ENCODE results near the gene PPM1E.

PPM1E gene

DNA sequence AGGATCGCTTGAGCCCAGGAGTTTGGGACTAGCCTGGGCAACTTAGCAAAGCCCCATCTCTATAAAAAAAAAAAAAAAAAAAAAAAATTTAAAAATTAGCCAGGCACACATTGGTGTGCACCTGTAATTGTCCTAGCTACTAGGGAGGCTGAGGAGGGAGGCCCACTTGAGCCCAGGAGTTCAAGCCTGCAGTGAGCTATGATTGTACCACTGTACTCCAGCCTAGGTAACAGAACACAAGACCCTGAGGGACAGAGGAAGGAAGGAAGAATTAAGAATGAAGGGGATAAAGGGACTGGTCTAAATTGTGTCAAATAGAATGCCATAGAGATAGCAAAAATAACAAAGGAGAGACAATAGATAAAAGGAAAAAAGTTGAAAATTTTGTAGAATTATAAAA lies 248.2 kb downstream of the PPM1E start:
- Histone ChIP-seq H3K27ac (ENCODE audit: low read depth, low read length, severe bottlenecking) (no peak overlapping the region), H3K4me3 (ENCODE audit: extremely low read depth, insufficient read depth, low read length, poor library complexity, severe bottlenecking) (no peak overlapping the region), H3K4me1 (ENCODE audit: control insufficient read depth, insufficient read depth, low read length, poor library complexity, severe bottlenecking) (peaks cover 3% of the 10 kb centered on the region), H3K9me3 (ENCODE audit: control insufficient read depth, low read length) (no peaks in the 10 kb centered on the region), H3K36me3 (ENCODE audit: control insufficient read depth, insufficient read depth, low read length) (peaks cover 7% of the 10 kb centered on the region)
- 100% methylated on average over 1 of the region's 1 CpG; no CpG with 5 or more reads in 1 of the 2 experiments for WGBS, 2 experiments (ENCODE audit: insufficient coverage in 2 of 2)

DNA sequence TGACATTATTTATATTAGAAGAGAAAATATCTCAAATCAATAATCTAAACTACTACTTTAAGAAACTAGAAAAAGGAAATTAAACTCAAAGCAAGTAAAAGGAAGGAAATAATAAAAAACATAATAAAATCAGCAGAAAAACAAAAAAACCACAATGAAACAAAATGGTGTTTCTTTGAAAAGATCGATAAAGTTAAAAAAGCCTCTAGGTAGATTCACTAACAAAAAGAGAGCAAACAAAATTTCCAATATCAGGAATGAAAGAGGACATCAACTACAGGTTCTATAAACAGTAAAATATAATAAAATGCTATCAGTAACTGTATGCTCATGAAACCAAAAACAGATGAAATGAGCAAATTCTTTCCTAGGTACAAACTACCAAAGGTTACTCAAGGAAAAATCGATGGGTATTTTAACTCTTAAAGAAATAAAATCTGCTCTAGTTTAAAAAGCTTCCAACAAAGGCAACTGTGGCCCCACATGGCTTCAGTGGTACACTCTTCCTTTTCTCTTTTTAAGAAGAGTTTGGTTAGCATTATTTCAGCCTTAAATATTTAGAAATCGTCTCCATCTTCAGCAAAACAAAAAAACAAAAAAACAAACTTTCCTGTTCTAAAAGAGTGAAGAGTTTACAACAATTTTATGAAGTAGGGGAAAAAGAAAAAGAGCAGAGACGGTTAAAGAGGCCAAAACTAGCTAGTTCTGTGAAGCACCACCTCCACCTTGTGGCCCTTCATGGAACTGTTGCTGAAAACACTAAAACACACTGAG lies 248.9 kb downstream of the PPM1E start:
- Histone ChIP-seq H3K4me1 (ENCODE audit: control insufficient read depth, insufficient read depth, low read length, poor library complexity, severe bottlenecking) (peaks cover 3% of the 10 kb centered on the region), H3K36me3 (ENCODE audit: control insufficient read depth, insufficient read depth, low read length) (peaks cover under 1% of the 10 kb centered on the region), H3K27ac (ENCODE audit: low read depth, low read length, severe bottlenecking) (no peak overlapping the region), H3K9me3 (ENCODE audit: control insufficient read depth, low read length) (no peaks in the 10 kb centered on the region), H3K4me3 (ENCODE audit: extremely low read depth, insufficient read depth, low read length, poor library complexity, severe bottlenecking) (no peak overlapping the region)
- WGBS, 2 experiments (ENCODE audit: insufficient coverage in 2 of 2) = 0 to 58% methylated on average over 1 to 2 of the region's 4 CpGs

DNA sequence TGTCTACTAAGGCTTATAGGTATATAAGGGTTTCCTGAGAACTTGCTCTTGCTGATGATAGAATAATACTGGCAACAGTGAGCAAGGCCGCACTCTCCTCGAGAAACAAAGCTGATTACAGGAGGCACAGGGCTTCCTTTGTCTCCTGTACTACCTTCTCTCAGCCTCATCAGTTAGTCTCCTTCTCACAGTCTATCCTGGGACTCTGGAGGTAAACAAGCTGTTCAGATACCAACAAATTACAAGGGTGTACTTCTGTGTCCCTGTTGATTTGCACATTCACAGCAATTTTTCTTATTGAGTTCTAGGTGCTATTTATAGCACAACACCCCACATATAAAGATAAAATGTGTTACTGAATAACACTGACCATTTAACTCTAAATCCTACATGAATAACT lies 252.3 kb downstream of the PPM1E start:
- WGBS, 2 experiments (ENCODE audit: insufficient coverage in 2 of 2) = 87 to 100% methylated on average over 2 of the region's 2 CpGs
- H3K27ac ChIP-seq (ENCODE audit: low read depth, low read length, severe bottlenecking) = no peak overlapping the region

DNA sequence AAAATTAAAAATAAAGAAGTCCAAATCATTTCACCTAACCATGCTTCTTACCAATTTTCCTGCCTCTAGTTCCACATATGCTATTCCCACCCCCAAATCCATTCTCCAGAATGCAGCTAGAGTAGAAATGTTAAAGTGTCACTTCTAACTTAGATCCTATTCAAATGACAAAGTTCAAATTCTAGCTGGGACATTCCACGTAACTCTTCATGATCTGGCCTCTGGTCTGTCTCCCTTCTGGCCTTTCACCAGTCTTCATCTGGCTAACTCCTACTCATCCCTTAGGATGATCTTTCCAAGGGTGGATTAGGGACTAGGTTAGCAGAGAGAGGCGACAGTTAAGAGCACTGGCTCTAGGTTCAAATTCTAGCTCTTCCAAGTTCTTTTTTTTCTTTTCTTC lies 253.1 kb downstream of the PPM1E start:
- Histone ChIP-seq H3K4me3 (ENCODE audit: extremely low read depth, insufficient read depth, low read length, poor library complexity, severe bottlenecking) (no peak overlapping the region), H3K4me1 (ENCODE audit: control insufficient read depth, insufficient read depth, low read length, poor library complexity, severe bottlenecking) (peaks cover 3% of the 10 kb centered on the region), H3K9me3 (ENCODE audit: control insufficient read depth, low read length) (no peaks in the 10 kb centered on the region), H3K36me3 (ENCODE audit: control insufficient read depth, insufficient read depth, low read length) (peaks cover 11% of the 10 kb centered on the region), H3K27ac (ENCODE audit: low read depth, low read length, severe bottlenecking) (no peak overlapping the region)
- WGBS, 2 experiments (ENCODE audit: insufficient coverage in 2 of 2) = 71 to 80% methylated on average over 1 to 2 of the region's 2 CpGs

More for the DNA sequence above, 252.3 kb downstream of the PPM1E start:
- peaks cover 9% of the 10 kb centered on the region for H3K36me3 ChIP-seq (ENCODE audit: control insufficient read depth, insufficient read depth, low read length)
- no peaks in the 10 kb centered on the region for H3K9me3 ChIP-seq (ENCODE audit: control insufficient read depth, low read length)
- H3K4me1 ChIP-seq (ENCODE audit: control insufficient read depth, insufficient read depth, low read length, poor library complexity, severe bottlenecking) = peaks cover 3% of the 10 kb centered on the region
- no peak overlapping the region for H3K4me3 ChIP-seq (ENCODE audit: extremely low read depth, insufficient read depth, low read length, poor library complexity, severe bottlenecking)

DNA sequence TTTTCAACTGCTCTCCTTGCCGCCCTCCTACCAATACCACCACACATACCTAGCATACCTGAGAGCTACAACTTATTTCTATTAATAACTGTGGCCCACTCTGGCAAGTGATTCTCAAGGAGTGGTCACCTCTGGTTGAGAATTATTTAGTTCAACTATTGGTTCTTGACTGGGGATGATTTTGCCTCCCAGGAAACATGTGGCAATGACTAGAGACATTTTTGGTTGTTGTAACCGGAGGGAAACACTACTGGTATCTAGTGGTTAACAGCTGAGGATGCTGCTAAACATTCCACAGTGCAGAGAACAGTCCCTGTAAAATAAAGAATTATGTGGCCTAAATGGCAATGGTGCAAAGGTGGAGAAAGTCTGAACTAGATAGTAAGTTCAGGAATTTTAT lies 254.4 kb downstream of the PPM1E start:
- 86 to 100% methylated on average over 1 to 2 of the region's 2 CpGs for WGBS, 2 experiments (ENCODE audit: insufficient coverage in 2 of 2)
- no peak overlapping the region for H3K27ac ChIP-seq (ENCODE audit: low read depth, low read length, severe bottlenecking)

DNA sequence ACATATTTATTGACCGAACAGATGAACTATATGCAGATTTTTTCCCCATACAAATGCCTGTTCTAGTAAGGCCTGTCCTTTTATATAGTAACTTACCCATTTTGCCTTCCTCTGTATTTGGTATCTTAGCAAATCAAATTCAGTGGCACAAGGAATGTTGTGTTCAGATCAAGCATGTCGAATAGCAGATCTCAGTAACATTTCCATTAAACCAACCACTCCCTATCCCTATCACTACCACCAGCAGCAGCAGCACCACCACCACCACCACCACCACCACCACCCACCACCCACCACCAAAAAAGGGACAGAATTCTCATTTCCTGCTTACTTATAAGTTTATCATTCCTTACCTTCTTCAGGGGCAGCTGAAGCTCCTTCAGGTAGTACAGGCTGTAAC lies 256.3 kb downstream of the PPM1E start:
- Histone ChIP-seq H3K36me3 (ENCODE audit: control insufficient read depth, insufficient read depth, low read length) (peaks cover 19% of the 10 kb centered on the region), H3K9me3 (ENCODE audit: control insufficient read depth, low read length) (no peaks in the 10 kb centered on the region), H3K4me3 (ENCODE audit: extremely low read depth, insufficient read depth, low read length, poor library complexity, severe bottlenecking) (no peak overlapping the region), H3K4me1 (ENCODE audit: control insufficient read depth, insufficient read depth, low read length, poor library complexity, severe bottlenecking) (no peaks in the 10 kb centered on the region), H3K27ac (ENCODE audit: low read depth, low read length, severe bottlenecking) (no peak overlapping the region)
- 88 to 100% methylated on average over 1 to 2 of the region's 2 CpGs for whole genome bisulfite sequencing, 2 experiments (ENCODE audit: insufficient coverage in 2 of 2)

More for the DNA sequence above, 254.4 kb downstream of the PPM1E start:
- Histone ChIP-seq H3K4me1 (ENCODE audit: control insufficient read depth, insufficient read depth, low read length, poor library complexity, severe bottlenecking) (peaks cover 3% of the 10 kb centered on the region), H3K9me3 (ENCODE audit: control insufficient read depth, low read length) (no peaks in the 10 kb centered on the region), H3K4me3 (ENCODE audit: extremely low read depth, insufficient read depth, low read length, poor library complexity, severe bottlenecking) (no peak overlapping the region), H3K36me3 (ENCODE audit: control insufficient read depth, insufficient read depth, low read length) (peaks cover 13% of the 10 kb centered on the region)

DNA sequence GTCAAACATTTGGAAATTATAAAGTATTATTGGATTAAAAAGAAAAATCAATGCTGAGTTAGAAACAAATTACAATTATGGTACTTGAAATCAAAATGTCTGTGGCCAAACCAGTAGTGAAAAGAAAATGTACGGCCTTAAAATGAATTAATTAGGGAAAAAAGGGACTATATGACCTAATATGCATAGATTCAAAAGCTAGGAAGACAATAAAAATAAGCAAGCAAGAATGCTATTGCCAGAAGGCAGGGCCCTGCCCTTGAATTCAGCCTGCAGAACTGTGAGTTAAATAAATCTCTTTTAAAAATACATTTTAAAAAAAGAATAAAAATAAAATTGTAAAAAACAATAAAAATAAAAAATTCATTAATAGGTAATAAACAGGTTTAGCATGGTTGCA lies 262.4 kb downstream of the PPM1E start:
- Histone ChIP-seq H3K27ac (ENCODE audit: low read depth, low read length, severe bottlenecking) (no peak overlapping the region), H3K4me3 (ENCODE audit: extremely low read depth, insufficient read depth, low read length, poor library complexity, severe bottlenecking) (no peak overlapping the region), H3K4me1 (ENCODE audit: control insufficient read depth, insufficient read depth, low read length, poor library complexity, severe bottlenecking) (no peaks in the 10 kb centered on the region), H3K9me3 (ENCODE audit: control insufficient read depth, low read length) (no peaks in the 10 kb centered on the region), H3K36me3 (ENCODE audit: control insufficient read depth, insufficient read depth, low read length) (peaks cover 14% of the 10 kb centered on the region)
- WGBS, 2 experiments (ENCODE audit: insufficient coverage in 2 of 2) = no CpG with 5 or more reads among the region's 1 CpG

DNA sequence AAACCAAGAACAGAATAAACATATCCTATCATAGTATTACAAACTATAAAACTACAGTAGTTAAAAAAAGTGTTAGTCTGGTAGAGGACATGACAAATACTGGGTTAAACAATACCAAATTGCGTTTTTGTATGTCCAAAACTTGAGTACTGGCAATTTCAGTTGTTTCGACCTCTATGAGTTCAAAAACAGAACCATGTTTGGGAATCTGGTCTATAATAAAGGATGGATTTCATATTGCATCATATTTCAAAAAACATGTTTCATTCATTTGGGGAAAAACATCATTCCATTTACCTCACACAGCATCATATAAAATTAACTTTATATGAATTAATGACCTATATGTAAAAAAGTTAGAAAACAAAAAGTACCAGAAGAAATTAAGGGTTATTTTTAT lies 269.3 kb downstream of the PPM1E start:
- Histone ChIP-seq H3K4me1 (ENCODE audit: control insufficient read depth, insufficient read depth, low read length, poor library complexity, severe bottlenecking) (no peaks in the 10 kb centered on the region), H3K27ac (ENCODE audit: low read depth, low read length, severe bottlenecking) (no peak overlapping the region), H3K36me3 (ENCODE audit: control insufficient read depth, insufficient read depth, low read length) (peaks cover 12% of the 10 kb centered on the region), H3K9me3 (ENCODE audit: control insufficient read depth, low read length) (no peaks in the 10 kb centered on the region), H3K4me3 (ENCODE audit: extremely low read depth, insufficient read depth, low read length, poor library complexity, severe bottlenecking) (no peak overlapping the region)
- whole genome bisulfite sequencing, 2 experiments (ENCODE audit: insufficient coverage in 2 of 2) = 100% methylated on average over 2 of the region's 2 CpGs; no CpG with 5 or more reads in 1 of the 2 experiments

DNA sequence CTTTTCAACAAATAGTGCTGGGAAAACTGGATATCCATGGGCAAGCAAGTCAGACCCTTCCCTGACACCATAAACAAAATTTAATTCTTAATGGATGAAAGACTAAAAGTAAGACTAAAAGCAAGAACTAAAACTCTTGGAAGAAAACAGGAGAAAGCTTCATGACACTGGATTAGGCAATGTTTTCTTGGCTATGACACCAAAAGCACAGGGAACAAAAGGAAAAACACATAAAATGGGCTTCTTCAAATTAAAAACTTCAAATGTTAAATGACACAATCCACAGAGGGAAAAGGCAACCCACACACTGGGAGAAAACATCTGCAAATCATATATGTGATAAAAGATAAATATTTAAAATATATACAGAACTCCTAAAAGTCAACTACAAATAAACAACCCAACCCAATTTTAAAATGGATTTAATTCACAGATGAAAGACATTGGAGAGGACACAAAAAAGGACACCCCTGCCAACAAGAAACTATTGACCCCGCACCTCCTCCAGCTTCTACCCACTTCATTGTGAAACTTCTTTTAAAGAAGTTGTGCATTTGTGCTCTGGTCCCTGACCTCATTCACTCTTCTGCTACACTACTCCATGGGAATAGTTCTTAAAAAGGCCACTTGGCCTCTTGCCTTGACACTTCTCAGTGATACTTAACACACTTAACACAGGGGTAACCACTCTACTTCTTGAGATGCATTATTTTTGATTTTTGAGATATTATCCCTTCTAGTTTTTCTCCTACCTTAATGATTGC lies 270.7 kb downstream of the PPM1E start:
- H3K27ac ChIP-seq (ENCODE audit: low read depth, low read length, severe bottlenecking) = no peak overlapping the region
- no peaks in the 10 kb centered on the region for H3K4me1 ChIP-seq (ENCODE audit: control insufficient read depth, insufficient read depth, low read length, poor library complexity, severe bottlenecking)
- no peaks in the 10 kb centered on the region for H3K9me3 ChIP-seq (ENCODE audit: control insufficient read depth, low read length)
- H3K36me3 ChIP-seq (ENCODE audit: control insufficient read depth, insufficient read depth, low read length) = peaks cover 12% of the 10 kb centered on the region
- WGBS, 2 experiments (ENCODE audit: insufficient coverage in 2 of 2) = 86 to 100% methylated on average over 1 of the region's 1 CpG
- H3K4me3 ChIP-seq (ENCODE audit: extremely low read depth, insufficient read depth, low read length, poor library complexity, severe bottlenecking) = no peak overlapping the region

DNA sequence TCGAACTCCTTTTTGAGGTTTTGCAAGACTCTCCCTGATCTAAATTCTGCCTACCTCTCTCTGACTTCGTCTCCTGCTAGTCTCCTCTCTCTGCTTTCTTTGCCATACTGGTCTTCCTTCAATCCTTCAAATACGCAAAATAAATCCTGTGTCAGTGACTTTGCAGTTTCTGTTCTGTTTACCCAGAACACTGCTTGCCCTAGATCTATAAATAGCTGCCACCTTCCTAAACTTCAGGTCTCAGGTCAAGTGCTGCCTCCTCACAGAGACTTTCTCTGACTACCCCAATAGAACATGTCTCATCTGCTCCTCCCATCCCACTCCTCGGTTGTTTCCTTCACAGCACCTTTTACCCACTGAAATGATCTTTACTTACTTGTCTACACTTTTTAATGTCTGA lies 272.1 kb downstream of the PPM1E start:
- Histone ChIP-seq H3K27ac (ENCODE audit: low read depth, low read length, severe bottlenecking) (no peak overlapping the region), H3K4me3 (ENCODE audit: extremely low read depth, insufficient read depth, low read length, poor library complexity, severe bottlenecking) (no peak overlapping the region), H3K36me3 (ENCODE audit: control insufficient read depth, insufficient read depth, low read length) (peaks cover 24% of the 10 kb centered on the region), H3K9me3 (ENCODE audit: control insufficient read depth, low read length) (no peaks in the 10 kb centered on the region), H3K4me1 (ENCODE audit: control insufficient read depth, insufficient read depth, low read length, poor library complexity, severe bottlenecking) (no peaks in the 10 kb centered on the region)
- WGBS, 2 experiments (ENCODE audit: insufficient coverage in 2 of 2) = 85 to 91% methylated on average over 4 of the region's 4 CpGs

DNA sequence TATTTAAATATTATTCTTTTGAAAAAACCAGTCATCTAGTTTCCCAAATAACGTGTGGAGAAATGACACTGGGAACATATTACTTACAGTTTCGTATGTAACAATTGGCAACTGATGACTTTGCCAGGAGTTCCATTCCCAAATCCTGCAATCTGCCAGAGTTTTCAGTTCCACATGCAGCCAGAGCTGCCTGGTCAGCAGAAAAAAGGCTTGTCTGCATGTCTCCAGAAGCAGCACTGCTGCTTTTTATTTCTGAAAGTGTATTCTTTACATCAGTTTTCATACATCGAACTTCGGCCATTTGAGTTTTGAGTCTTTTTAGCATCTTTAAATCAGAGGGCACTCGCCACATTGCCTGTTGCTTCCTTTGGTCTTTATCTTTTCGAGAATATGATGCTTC lies 272.7 kb downstream of the PPM1E start:
- Histone ChIP-seq H3K4me3 (ENCODE audit: extremely low read depth, insufficient read depth, low read length, poor library complexity, severe bottlenecking) (no peak overlapping the region), H3K4me1 (ENCODE audit: control insufficient read depth, insufficient read depth, low read length, poor library complexity, severe bottlenecking) (no peaks in the 10 kb centered on the region), H3K36me3 (ENCODE audit: control insufficient read depth, insufficient read depth, low read length) (peaks cover 25% of the 10 kb centered on the region), H3K27ac (ENCODE audit: low read depth, low read length, severe bottlenecking) (no peak overlapping the region), H3K9me3 (ENCODE audit: control insufficient read depth, low read length) (no peaks in the 10 kb centered on the region)
- 84 to 90% methylated on average over 3 to 5 of the region's 6 CpGs for WGBS, 2 experiments (ENCODE audit: insufficient coverage in 2 of 2)

Measured in mesodermal cell (in vitro differentiated cells).